Measurements from ENCODE around the gene PARP16.

Gene PARP16

GRCh38 chr15:65214010-65214409 is 72.7 kb downstream of the PARP16 start:
- no peaks in the 10 kb centered on the region for H3K36me3 ChIP-seq (ENCODE audit: control insufficient read depth in 1 of 2, insufficient read depth in 2 of 2, low read length in 2 of 2)
- H4K12ac ChIP-seq (ENCODE audit: low read depth, low read length) = no peak overlapping the region
- no peak overlapping the region for H4K91ac ChIP-seq (ENCODE audit: low read depth, low read length)
- H3K14ac ChIP-seq (ENCODE audit: low read length) = no peak overlapping the region
- no peak overlapping the region for H2BK5ac ChIP-seq (ENCODE audit: low read depth, low read length, poor library complexity)
- H3K4ac ChIP-seq (ENCODE audit: low read depth, low read length) = no peak overlapping the region
- no peak overlapping the region for H2BK120ac ChIP-seq (ENCODE audit: insufficient read depth, low read length, poor library complexity)
- no peaks in the 10 kb centered on the region for H3K4me1 ChIP-seq (ENCODE audit: control insufficient read depth in 1 of 2, insufficient read depth in 2 of 2, low read length in 2 of 2)
- no peaks in the 10 kb centered on the region for H3K9me3 ChIP-seq (ENCODE audit: insufficient read depth, low read depth, low read length)
- H3K27me3 ChIP-seq (ENCODE audit: insufficient read depth, low read length) = no peaks in the 10 kb centered on the region
- no peak for DNase-seq
- H3K27ac ChIP-seq (ENCODE audit: low read depth, low read length) = no peak overlapping the region
- no peak overlapping the region for H2AK5ac ChIP-seq (ENCODE audit: low read length)
- no peak overlapping the region for H3K18ac ChIP-seq (ENCODE audit: low read length)
- no peaks in the 10 kb centered on the region for H3K79me2 ChIP-seq (ENCODE audit: control insufficient read depth, insufficient read depth, low read length, poor library complexity)
- H3K79me1 ChIP-seq (ENCODE audit: low read length) = no peaks in the 10 kb centered on the region
- H2BK12ac ChIP-seq (ENCODE audit: low read length) = no peak overlapping the region
- H3K9ac ChIP-seq (ENCODE audit: low read length) = no peak overlapping the region
- no peak overlapping the region for H3K4me3 ChIP-seq (ENCODE audit: low read depth, low read length)
- WGBS (ENCODE audit: extremely low coverage, insufficient coverage, insufficient read length) = no CpG with 5 or more reads among the region's 4 CpGs
- H4K8ac ChIP-seq (ENCODE audit: low read depth, low read length) = no peak overlapping the region
- no peak overlapping the region for H2AFZ ChIP-seq (ENCODE audit: insufficient read depth, low read length, poor library complexity)
- no peak overlapping the region for H3K23ac ChIP-seq (ENCODE audit: low read length)
- H3K4me2 ChIP-seq (ENCODE audit: low read length) = no peak overlapping the region

- H4K12ac ChIP-seq (ENCODE audit: low read depth, low read length) = no peak overlapping the region
- no peaks in the 10 kb centered on the region for H3K79me2 ChIP-seq (ENCODE audit: control insufficient read depth, insufficient read depth, low read length, poor library complexity)
- no peak overlapping the region for H3K4me3 ChIP-seq (ENCODE audit: low read depth, low read length)
- no peak overlapping the region for H2BK120ac ChIP-seq (ENCODE audit: insufficient read depth, low read length, poor library complexity)
- H3K27ac ChIP-seq (ENCODE audit: low read depth, low read length) = no peak overlapping the region
- H3K27me3 ChIP-seq (ENCODE audit: insufficient read depth, low read length) = no peaks in the 10 kb centered on the region
- no peak overlapping the region for H3K23ac ChIP-seq (ENCODE audit: low read length)
- no peak overlapping the region for H2AK5ac ChIP-seq (ENCODE audit: low read length)
- H3K14ac ChIP-seq (ENCODE audit: low read length) = no peak overlapping the region
- H3K79me1 ChIP-seq (ENCODE audit: low read length) = no peaks in the 10 kb centered on the region
- no peak overlapping the region for H3K9ac ChIP-seq (ENCODE audit: low read length)
- H3K4ac ChIP-seq (ENCODE audit: low read depth, low read length) = no peak overlapping the region
- H2BK5ac ChIP-seq (ENCODE audit: low read depth, low read length, poor library complexity) = no peak overlapping the region
- no peaks in the 10 kb centered on the region for H3K9me3 ChIP-seq (ENCODE audit: insufficient read depth, low read depth, low read length)
- no peak for DNase-seq
- no peak overlapping the region for H3K18ac ChIP-seq (ENCODE audit: low read length)
- no peak overlapping the region for H3K4me2 ChIP-seq (ENCODE audit: low read length)
- WGBS (ENCODE audit: extremely low coverage, insufficient coverage, insufficient read length) = no CpG with 5 or more reads among the region's 2 CpGs
- no peak overlapping the region for H2BK12ac ChIP-seq (ENCODE audit: low read length)
- H3K4me1 ChIP-seq (ENCODE audit: control insufficient read depth in 1 of 2, insufficient read depth in 2 of 2, low read length in 2 of 2) = no peaks in the 10 kb centered on the region
- H4K91ac ChIP-seq (ENCODE audit: low read depth, low read length) = no peak overlapping the region
- no peak overlapping the region for H4K8ac ChIP-seq (ENCODE audit: low read depth, low read length)
- no peaks in the 10 kb centered on the region for H3K36me3 ChIP-seq (ENCODE audit: control insufficient read depth in 1 of 2, insufficient read depth in 2 of 2, low read length in 2 of 2)
- no peak overlapping the region for H2AFZ ChIP-seq (ENCODE audit: insufficient read depth, low read length, poor library complexity)
These were observed 73.4 kb downstream of the PARP16 start for GRCh38 chr15:65213241-65213640.

GRCh38 chr15:65212097-65212496 is 74.6 kb downstream of the PARP16 start:
- Histone ChIP-seq H3K27me3 (ENCODE audit: insufficient read depth, low read length) (no peaks in the 10 kb centered on the region), H3K18ac (ENCODE audit: low read length) (no peak overlapping the region), H3K9ac (ENCODE audit: low read length) (no peak overlapping the region), H4K8ac (ENCODE audit: low read depth, low read length) (no peak overlapping the region), H3K23ac (ENCODE audit: low read length) (no peak overlapping the region), H3K4me2 (ENCODE audit: low read length) (no peak overlapping the region), H3K79me1 (ENCODE audit: low read length) (no peaks in the 10 kb centered on the region), H3K36me3 (ENCODE audit: control insufficient read depth in 1 of 2, insufficient read depth in 2 of 2, low read length in 2 of 2) (no peaks in the 10 kb centered on the region), H3K4me3 (ENCODE audit: low read depth, low read length) (no peak overlapping the region), H2AFZ (ENCODE audit: insufficient read depth, low read length, poor library complexity) (no peak overlapping the region), H3K9me3 (ENCODE audit: insufficient read depth, low read depth, low read length) (no peaks in the 10 kb centered on the region), H2BK120ac (ENCODE audit: insufficient read depth, low read length, poor library complexity) (no peak overlapping the region), H2BK5ac (ENCODE audit: low read depth, low read length, poor library complexity) (no peak overlapping the region), H2BK12ac (ENCODE audit: low read length) (no peak overlapping the region), H2AK5ac (ENCODE audit: low read length) (no peak overlapping the region), H3K79me2 (ENCODE audit: control insufficient read depth, insufficient read depth, low read length, poor library complexity) (no peaks in the 10 kb centered on the region), H3K14ac (ENCODE audit: low read length) (no peak overlapping the region), H4K91ac (ENCODE audit: low read depth, low read length) (no peak overlapping the region), H3K4ac (ENCODE audit: low read depth, low read length) (no peak overlapping the region), H3K27ac (ENCODE audit: low read depth, low read length) (no peak overlapping the region), H4K12ac (ENCODE audit: low read depth, low read length) (no peak overlapping the region), H3K4me1 (ENCODE audit: control insufficient read depth in 1 of 2, insufficient read depth in 2 of 2, low read length in 2 of 2) (no peaks in the 10 kb centered on the region)
- peak in 1 of 2 donors; percentile 35 for DNase-seq
- WGBS (ENCODE audit: extremely low coverage, insufficient coverage, insufficient read length) = no CpG with 5 or more reads among the region's 5 CpGs

- Histone ChIP-seq H3K27me3 (ENCODE audit: insufficient read depth, low read length) (no peaks in the 10 kb centered on the region), H3K9ac (ENCODE audit: low read length) (no peak overlapping the region), H2AK5ac (ENCODE audit: low read length) (no peak overlapping the region), H2BK120ac (ENCODE audit: insufficient read depth, low read length, poor library complexity) (no peak overlapping the region), H4K91ac (ENCODE audit: low read depth, low read length) (no peak overlapping the region), H3K23ac (ENCODE audit: low read length) (no peak overlapping the region), H2BK12ac (ENCODE audit: low read length) (no peak overlapping the region), H3K4me1 (ENCODE audit: control insufficient read depth in 1 of 2, insufficient read depth in 2 of 2, low read length in 2 of 2) (no peaks in the 10 kb centered on the region), H4K12ac (ENCODE audit: low read depth, low read length) (no peak overlapping the region), H3K4me2 (ENCODE audit: low read length) (no peak overlapping the region), H3K79me1 (ENCODE audit: low read length) (no peaks in the 10 kb centered on the region), H3K36me3 (ENCODE audit: control insufficient read depth in 1 of 2, insufficient read depth in 2 of 2, low read length in 2 of 2) (no peaks in the 10 kb centered on the region), H3K27ac (ENCODE audit: low read depth, low read length) (no peak overlapping the region), H3K4ac (ENCODE audit: low read depth, low read length) (no peak overlapping the region), H3K18ac (ENCODE audit: low read length) (no peak overlapping the region), H3K79me2 (ENCODE audit: control insufficient read depth, insufficient read depth, low read length, poor library complexity) (no peaks in the 10 kb centered on the region), H3K4me3 (ENCODE audit: low read depth, low read length) (no peak overlapping the region), H3K14ac (ENCODE audit: low read length) (no peak overlapping the region), H4K8ac (ENCODE audit: low read depth, low read length) (no peak overlapping the region), H3K9me3 (ENCODE audit: insufficient read depth, low read depth, low read length) (no peaks in the 10 kb centered on the region), H2AFZ (ENCODE audit: insufficient read depth, low read length, poor library complexity) (no peak overlapping the region), H2BK5ac (ENCODE audit: low read depth, low read length, poor library complexity) (no peak overlapping the region)
- no CpG with 5 or more reads among the region's 6 CpGs for WGBS (ENCODE audit: extremely low coverage, insufficient coverage, insufficient read length)
- DNase-seq = peak; percentile 30 to 55
These were observed 75.2 kb downstream of the PARP16 start for GRCh38 chr15:65211482-65211982.
